DND-41 (cell line): Measurements from ENCODE around the gene MMP19.

ENCODE experiments used
- ATAC-seq: fragments of 200-7000 bp; cut with Tn5 transposase; 3 replicates; pipeline ENCODE4 v1.9.1; 2021; ENCODE audit warnings: low read depth; ENCODE audit not compliant: insufficient read depth
- DNase-seq: peaks from one replicate; pipeline ENCODE4 v3.0.0-alpha.2; 2020
- H2AFZ ChIP-seq: 2 replicates; pipeline ENCODE4 v1.6.0; 2012; ENCODE audit warnings: low read depth, low read length
- H3K27ac ChIP-seq: 2 replicates; pipeline ENCODE4 v1.5.1; 2012; ENCODE audit warnings: low read length, inconsistent platforms
- H3K27me3 ChIP-seq: fragments of 200-600 bp; sonication (generic); 2 replicates; pipeline ENCODE4 v1.6.0; 2012; ENCODE audit warnings: low read length, mild to moderate bottlenecking, inconsistent platforms; ENCODE audit not compliant: insufficient read depth, poor library complexity
- H3K36me3 ChIP-seq: 2 replicates; pipeline ENCODE4 v1.5.1; 2012; ENCODE audit warnings: low read length, inconsistent platforms; ENCODE audit not compliant: insufficient read depth
- H3K4me1 ChIP-seq: 2 replicates; pipeline ENCODE4 v1.5.1; 2012; ENCODE audit warnings: mild to moderate bottlenecking, low read length; ENCODE audit not compliant: insufficient read depth
- H3K4me2 ChIP-seq: 2 replicates; pipeline ENCODE4 v1.6.0; 2012; ENCODE audit warnings: mild to moderate bottlenecking, moderate library complexity, low read length, inconsistent platforms; ENCODE audit not compliant: insufficient read depth
- H3K4me3 ChIP-seq, 2 experiments: fragments of 200-600 bp in 1 of 2; shearing (Covaris generic) in 1 of 2; 2 replicates each; pipeline ENCODE4 v1.5.1; 2012 to 2016; ENCODE audit warnings: inconsistent platforms in 2 of 2, low read length in 2 of 2, mild to moderate bottlenecking in 2 of 2, low read depth in 1 of 2, moderate library complexity in 1 of 2
- H3K79me2 ChIP-seq: 2 replicates; pipeline ENCODE4 v1.6.0; 2012; ENCODE audit warnings: low read length, inconsistent platforms; ENCODE audit not compliant: insufficient read depth
- H3K9ac ChIP-seq: 2 replicates; pipeline ENCODE4 v1.6.0; 2012; ENCODE audit warnings: low read depth, mild to moderate bottlenecking, inconsistent platforms, low read length, moderate library complexity
- H3K9me3 ChIP-seq: 2 replicates; pipeline ENCODE4 v1.5.1; 2012; ENCODE audit warnings: low read length, moderate library complexity, mild to moderate bottlenecking, inconsistent platforms; ENCODE audit not compliant: insufficient read depth, severe bottlenecking
- H4K20me1 ChIP-seq: 2 replicates; pipeline ENCODE4 v1.6.0; 2012; ENCODE audit warnings: low read length; ENCODE audit not compliant: insufficient read depth
- CTCF ChIP-seq: IDR thresholded peaks from 2 replicates; pipeline ENCODE4 v1.5.1; 2012; ENCODE audit warnings: borderline replicate concordance, low read length, moderate library complexity, mild to moderate bottlenecking; ENCODE audit not compliant: poor library complexity, severe bottlenecking; ENCODE audit errors: extremely low read depth
- EZH2 ChIP-seq: IDR thresholded peaks from 3 replicates; pipeline ENCODE4 v1.6.1; 2012; ENCODE audit warnings: borderline replicate concordance, low read depth, mild to moderate bottlenecking, moderate library complexity, low read length, inconsistent platforms; ENCODE audit not compliant: severe bottlenecking

The MMP19 gene

DNA sequence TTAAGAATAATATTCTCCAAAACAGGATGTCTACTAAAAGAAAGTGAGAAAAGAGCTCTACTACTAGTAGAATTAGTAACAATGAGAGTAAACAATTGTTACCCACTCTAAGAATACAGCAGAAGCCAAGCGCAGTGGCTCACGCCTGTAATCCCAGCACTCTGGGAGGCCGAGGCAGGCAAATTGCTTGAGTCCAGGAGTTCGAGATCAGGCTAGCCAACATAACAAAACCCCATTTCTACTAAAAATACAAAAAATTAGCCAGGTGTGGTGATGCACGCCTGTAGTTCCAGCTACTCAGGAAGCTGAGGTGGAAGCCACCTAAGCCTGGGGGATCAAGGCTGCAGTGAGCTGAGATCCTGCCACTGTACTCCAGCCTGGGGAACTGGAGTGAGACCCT lies 18.0 kb downstream of the MMP19 start:
- no peak for ATAC-seq

GRCh38 chr12:55823419-55823818 lies 19.3 kb downstream of the MMP19 start:
- peaks cover 13% of the 10 kb centered on the region; the same call in 1 of the 2 replicates for H4K20me1 ChIP-seq
- no peak overlapping the region for H3K4me2 ChIP-seq
- no peak overlapping the region for H3K4me3 ChIP-seq
- H3K79me2 ChIP-seq = peaks cover 77% of the 10 kb centered on the region
- no peak for TF ChIP-seq CTCF
- TF ChIP-seq EZH2 = no peak
- peaks cover 84% of the 10 kb centered on the region for H3K36me3 ChIP-seq
- no peak overlapping the region for H3K9ac ChIP-seq
- no peaks in the 10 kb centered on the region for H3K27me3 ChIP-seq
- no peak overlapping the region for H2AFZ ChIP-seq
- H3K4me1 ChIP-seq = peaks cover 69% of the 10 kb centered on the region
- ATAC-seq (no peak), DNase-seq (no peak)
- no peaks in the 10 kb centered on the region for H3K9me3 ChIP-seq
- no peak overlapping the region for H3K27ac ChIP-seq

More for the DNA sequence above, 18.0 kb downstream of the MMP19 start:
- Histone ChIP-seq H3K36me3 (peaks cover 74% of the 10 kb centered on the region), H3K27ac (no peak overlapping the region), H3K4me2 (peak overlapping the region; percentile 96), H3K79me2 (peaks cover 75% of the 10 kb centered on the region), H3K4me3 (peak overlapping the region in 1 of 2 experiments; percentile 31; a peak in 1 of 4 replicates), H2AFZ (no peak overlapping the region), H4K20me1 (peaks cover 7% of the 10 kb centered on the region; the same call in 1 of the 2 replicates), H3K9ac (peak overlapping the region; percentile 23; the same call in 1 of the 2 replicates), H3K27me3 (no peaks in the 10 kb centered on the region), H3K9me3 (no peaks in the 10 kb centered on the region), H3K4me1 (peaks cover 62% of the 10 kb centered on the region)
- no peak for DNase-seq
- TF ChIP-seq CTCF (no peak), EZH2 (no peak)

DNA sequence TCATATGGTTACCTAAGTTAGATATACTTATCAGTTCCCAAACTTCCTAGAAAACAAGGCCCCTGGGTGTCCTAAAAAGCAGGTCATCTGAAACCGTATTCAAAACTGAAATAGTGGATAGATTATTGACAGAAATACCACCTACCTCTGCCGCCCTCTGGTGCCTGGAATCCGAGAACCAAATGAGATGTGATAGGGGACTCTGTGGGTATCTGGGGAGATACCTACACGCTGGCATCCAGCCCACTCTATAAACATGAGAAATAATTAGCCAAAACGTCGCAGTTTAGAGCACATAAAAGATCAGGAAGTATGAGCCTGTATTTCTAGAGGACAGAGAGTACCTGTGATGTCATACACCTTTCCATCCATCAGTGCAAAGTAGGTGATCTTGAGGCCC lies 20.5 kb downstream of the MMP19 start:
- no peak overlapping the region for H3K27ac ChIP-seq
- peaks cover 75% of the 10 kb centered on the region for H3K79me2 ChIP-seq
- no peak for ATAC-seq

More for the DNA sequence above, 20.5 kb downstream of the MMP19 start:
- Histone ChIP-seq H2AFZ (no peak overlapping the region), H3K4me3 (no peak overlapping the region), H3K9ac (no peak overlapping the region), H3K4me1 (peaks cover 59% of the 10 kb centered on the region), H3K27me3 (no peaks in the 10 kb centered on the region), H3K9me3 (no peaks in the 10 kb centered on the region), H3K4me2 (no peak overlapping the region), H3K36me3 (peaks cover 73% of the 10 kb centered on the region), H4K20me1 (peaks cover 10% of the 10 kb centered on the region; the same call in 1 of the 2 replicates)
- DNase-seq = no peak
- TF ChIP-seq CTCF = no peak
